Left cardiac atrium (tissue), 4 donors: Measurements from ENCODE around the gene HAVCR1. TPM values are rescaled to one million over a fixed set of nuclear protein-coding genes. Genes with fewer than 3 reads are reported as not detected.
"Not testable (repeated sequence)": the region's sequence is repeated elsewhere in the genome, so short reads cannot be mapped to it uniquely, and the experiment has no call there.

Experiments
- ATAC-seq, 2 donors: fragments of 200-7000 bp; cut with Tn5 transposase; one replicate each; pipeline ENCODE4 v1.9.1; 2020; ENCODE audit warnings: mild to moderate bottlenecking in 2 of 2, moderate library complexity in 2 of 2
- DNase-seq: peaks from one replicate; pipeline ENCODE4 v3.0.0-alpha.2; 2020
- intact Hi-C, 2 donors: fragments of 100-400 bp; cut with DNase I; formaldehyde crosslinking; loops; one replicate each; pipeline versions ENCODE4 v1.14.1 to v1.15.1; 2022 to 2023
- total RNA-seq, 2 donors: library from RNA; stranded (reverse); fragmentation: NEBNext Ultra II Directional; extraction: Animal tissue kit (Norgen Biotek cat#: 25700); gene quantifications; one replicate each; pipeline ENCODE4 v1.2.1, GENCODE V29; 2021
- donor health status: DM: no; HTN: yes; CAD: no.
- donor health status: DM: no; HTN: yes; CAD: no; lungs with severe emphysema.
- donor health status: DM: yes; HTN: yes; CAD: no.
- donor health status: Dilated cardiomyopathy.

The HAVCR1 gene
- total RNA-seq, 2 donors from 2014 or later = 0.21 TPM; not detected in 1

DNA sequence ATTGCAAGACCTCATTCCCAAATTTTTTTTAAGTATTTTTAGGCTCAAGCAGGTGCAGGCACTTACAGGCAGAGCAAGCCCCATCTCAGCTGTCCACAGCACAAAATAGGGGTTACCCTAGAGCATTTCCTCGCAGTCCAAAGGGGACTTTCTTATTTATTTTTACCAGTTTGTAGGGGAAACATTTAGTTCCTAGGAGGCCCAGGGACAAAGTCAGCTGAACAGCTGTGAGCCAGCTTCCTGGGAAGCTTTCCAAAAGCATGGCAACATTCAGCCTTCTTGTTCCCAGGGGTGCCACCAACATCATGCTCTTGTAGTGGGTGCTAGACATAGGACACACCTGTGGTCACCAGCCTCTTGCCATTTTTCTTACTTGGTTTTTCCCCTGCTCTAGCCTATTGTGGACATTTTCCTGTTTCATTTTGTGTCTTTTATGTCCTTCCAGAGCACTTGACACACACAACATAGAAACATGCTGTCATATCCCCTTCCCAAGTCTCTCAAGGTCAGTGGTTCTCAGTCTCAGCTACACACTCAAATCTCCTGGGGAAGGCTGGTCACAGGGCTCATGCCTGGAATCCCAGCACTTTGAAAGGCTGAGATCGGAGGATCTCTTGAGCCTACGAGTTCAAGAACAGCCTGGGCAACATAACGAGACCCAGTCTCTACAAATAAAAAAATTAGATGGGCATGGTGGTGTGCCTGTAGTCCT lies 38.2 kb downstream of the HAVCR1 start:
- intact Hi-C loops = no loop called here
- peak in 1 of 2 donors; percentile 53 for ATAC-seq
- DNase-seq = no peak

DNA sequence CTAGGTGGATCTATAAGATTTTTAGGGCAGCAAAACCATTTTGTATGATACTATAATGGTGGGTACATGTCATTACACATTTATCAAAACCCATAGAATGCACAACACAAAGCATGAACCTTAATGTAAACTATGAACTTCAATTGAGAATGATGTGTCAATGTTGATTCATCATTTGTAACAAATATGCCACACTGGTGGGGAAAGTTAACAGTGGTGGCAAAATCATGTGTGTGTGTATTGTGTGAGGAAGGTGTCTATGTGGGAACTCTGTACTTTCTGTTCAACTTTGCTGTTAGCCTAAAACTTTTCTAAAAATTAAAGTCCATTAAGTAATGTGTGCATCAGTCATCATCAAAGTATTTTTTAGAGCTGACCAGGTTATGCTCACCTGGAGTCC lies 38.9 kb downstream of the HAVCR1 start:
- ATAC-seq (no peak), DNase-seq (no peak)
- intact Hi-C loops = no loop called here

GRCh38 chr5:157014143-157014542 lies 44.8 kb downstream of the HAVCR1 start:
- intact Hi-C loops, DNase-seq: not testable (repeated sequence)

DNA sequence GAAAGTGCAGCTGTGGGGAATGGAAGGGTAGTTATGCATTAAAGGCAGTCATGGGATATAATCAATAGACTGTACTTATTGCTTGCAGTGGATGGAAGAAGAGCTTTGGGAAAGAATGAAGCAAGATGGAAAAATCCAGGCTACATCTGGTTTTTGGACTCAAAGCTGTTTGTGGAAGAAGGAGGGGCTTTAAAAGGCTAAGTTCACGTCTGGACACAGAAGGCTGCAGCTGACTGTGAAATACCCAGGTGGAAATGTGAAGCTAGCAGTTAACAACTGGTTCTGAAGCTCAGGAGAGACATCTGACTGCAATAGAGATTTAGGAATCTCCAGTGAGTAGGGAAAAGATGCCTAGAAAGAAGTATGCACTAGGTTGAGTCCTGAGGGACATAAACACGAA lies 52.7 kb downstream of the HAVCR1 start:
- ATAC-seq = no peak
- intact Hi-C loops = no loop called here
- no peak for DNase-seq

More at GRCh38 chr5:157014143-157014542, 44.8 kb downstream of the HAVCR1 start:
- not testable (repeated sequence) for ATAC-seq

DNA sequence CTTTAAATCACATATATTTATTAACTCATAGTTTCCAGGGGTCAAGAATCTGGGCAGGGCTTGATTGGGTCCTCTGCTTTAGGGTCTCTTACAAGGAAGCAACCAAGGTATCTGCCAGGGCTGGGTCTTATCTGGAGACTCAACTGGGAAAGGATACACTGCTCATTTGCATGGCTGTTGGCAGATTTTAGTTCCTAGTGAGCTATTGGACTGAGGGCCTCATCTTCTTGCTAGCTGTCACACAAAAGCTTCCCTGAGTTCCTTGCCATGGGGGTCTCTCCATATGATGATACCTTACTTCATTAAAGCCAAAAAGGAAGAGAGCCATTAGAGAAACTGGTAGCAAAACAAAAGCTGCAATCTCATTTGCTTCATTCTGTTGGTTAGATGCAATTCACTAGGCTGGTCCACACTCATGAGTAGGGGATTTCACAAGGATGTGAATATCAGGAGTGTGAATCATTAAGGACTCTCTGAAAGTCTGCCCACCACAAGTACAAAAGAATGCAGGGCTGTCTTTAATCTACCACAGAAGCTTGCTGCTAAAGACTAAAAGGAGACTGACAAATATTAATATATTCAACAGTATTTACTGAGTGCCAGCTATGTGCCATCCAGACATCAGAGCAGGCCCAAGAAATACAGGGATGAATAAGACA lies 53.9 kb downstream of the HAVCR1 start:
- intact Hi-C loops = no loop called here
- no peak for ATAC-seq
- DNase-seq = no peak

- no peak for ATAC-seq
- intact Hi-C loops = no loop called here
- no peak for DNase-seq
Observed at GRCh38 chr5:156991714-156992113, 67.2 kb downstream of the HAVCR1 start.

GRCh38 chr5:156984064-156984463 lies 74.9 kb downstream of the HAVCR1 start:
- no peak for ATAC-seq
- no peak for DNase-seq
- intact Hi-C loops = no loop called here

DNA sequence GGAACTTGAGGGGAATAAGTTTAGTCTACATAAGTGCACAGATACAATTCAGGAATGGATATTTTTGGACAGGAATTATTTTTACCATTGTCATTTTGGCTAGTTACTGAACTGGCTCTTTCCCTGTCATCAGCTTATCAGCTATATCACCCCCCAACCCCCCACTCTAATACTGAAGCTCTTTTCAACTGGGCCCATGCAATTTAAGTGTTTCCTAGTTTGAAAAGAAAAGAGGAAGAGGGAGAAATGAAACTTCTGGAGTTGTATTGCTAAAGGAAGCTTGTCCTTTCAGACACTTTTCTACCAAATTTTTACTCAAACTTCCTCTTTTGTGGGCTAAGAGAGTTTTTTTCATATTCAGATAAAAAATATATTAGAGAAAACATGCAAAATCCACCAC lies 77.4 kb downstream of the HAVCR1 start:
- ATAC-seq = no peak
- intact Hi-C loops = no loop called here
- no peak for DNase-seq

Other genes with a start within 250 kb of the HAVCR1 start
- not detected for gene PPP1R2B, start 208.8 kb downstream of the HAVCR1 start, total RNA-seq
- gene TIMD4, start 95.9 kb downstream of the HAVCR1 start, total RNA-seq = 1 to 10 TPM in 1 of 2 donors, under 1 TPM in 1; 0.37 to 1.5 TPM
- gene HAVCR2, start 49.9 kb upstream of the HAVCR1 start, total RNA-seq = 10 to 100 TPM in 1 of 2 donors, 1 to 10 TPM in 1; 5.7 to 11.4 TPM
- gene MED7, start 83.7 kb upstream of the HAVCR1 start, total RNA-seq = 1 to 10 TPM; 9.4 to 9.6 TPM
- not detected for gene GARIN3, start 107.1 kb upstream of the HAVCR1 start, total RNA-seq
- gene ITK, start 121.7 kb upstream of the HAVCR1 start, total RNA-seq = 1 to 10 TPM; 1.6 to 2.2 TPM
- 10 to 100 TPM; 18.1 to 27.6 TPM for gene CYFIP2, start 207.0 kb upstream of the HAVCR1 start, total RNA-seq